Neuronal stem cell (in vitro differentiated cells): Measurements from ENCODE around the gene UBL7. TPM values are rescaled to one million over a fixed set of nuclear protein-coding genes. Genes with fewer than 3 reads are reported as not detected.

Experiments used
- DNase-seq: peaks from one replicate; pipeline ENCODE4 v3.0.0-alpha.2; 2013; ENCODE audit warnings: low spot score
- H2AFZ ChIP-seq: one replicate; pipeline ENCODE4 v1.6.1; 2013; ENCODE audit warnings: mild to moderate bottlenecking, low read length, inconsistent platforms
- H2AK5ac ChIP-seq: 2 replicates; pipeline ENCODE4 v1.6.1; 2013; ENCODE audit warnings: low read depth, mild to moderate bottlenecking, inconsistent platforms, low read length, moderate library complexity, mixed read lengths
- H2BK120ac ChIP-seq: 2 replicates; pipeline ENCODE4 v1.6.1; 2013; ENCODE audit warnings: low read depth, mild to moderate bottlenecking, inconsistent platforms, low read length, moderate library complexity, mixed read lengths
- H2BK12ac ChIP-seq: one replicate; pipeline ENCODE4 v1.6.1; 2013; ENCODE audit warnings: low read length, inconsistent platforms
- H2BK15ac ChIP-seq: 2 replicates; pipeline ENCODE4 v1.6.1; 2013; ENCODE audit warnings: mild to moderate bottlenecking, low read length, inconsistent platforms, mixed read lengths
- H2BK5ac ChIP-seq: one replicate; pipeline ENCODE4 v1.6.1; 2013; ENCODE audit warnings: inconsistent platforms, mild to moderate bottlenecking, low read length, moderate library complexity
- H3K14ac ChIP-seq: one replicate; pipeline ENCODE4 v1.6.1; 2013; ENCODE audit warnings: low read length, inconsistent platforms
- H3K18ac ChIP-seq: 2 replicates; pipeline ENCODE4 v1.6.1; 2013; ENCODE audit warnings: low read length, inconsistent platforms
- H3K23ac ChIP-seq: 2 replicates; pipeline ENCODE4 v1.6.1; 2013; ENCODE audit warnings: low read depth, mild to moderate bottlenecking, mixed read lengths, low read length, inconsistent platforms; ENCODE audit not compliant: poor library complexity
- H3K27ac ChIP-seq: replicated peaks from 3 replicates; pipeline ENCODE4 v1.5.1; 2013; ENCODE audit warnings: low read length, inconsistent platforms
- H3K27me3 ChIP-seq, 3 experiments: 2 replicates each; pipeline ENCODE4 v1.6.1; 2013; ENCODE audit warnings: low read length in 3 of 3, mild to moderate bottlenecking in 2 of 3, inconsistent platforms in 1 of 3, low read depth in 1 of 3, mixed read lengths in 1 of 3, moderate library complexity in 1 of 3; ENCODE audit not compliant: control insufficient read depth in 3 of 3, insufficient read depth in 3 of 3
- H3K36me3 ChIP-seq, 2 donors: replicated peaks in 1 of 2; 2 replicates each; pipeline ENCODE4 v1.6.1; 2013; ENCODE audit warnings: low read length in 2 of 2; ENCODE audit not compliant: control insufficient read depth in 2 of 2, insufficient read depth in 2 of 2
- H3K4ac ChIP-seq: 2 replicates; pipeline ENCODE4 v1.6.1; 2013; ENCODE audit warnings: inconsistent platforms, mild to moderate bottlenecking, low read length, moderate library complexity
- H3K4me1 ChIP-seq, 2 donors: 1 replicate in 1 of 2; 2 replicates in 1 of 2; pipeline ENCODE4 v1.6.1; 2013; ENCODE audit warnings: low read length in 2 of 2, low read depth in 1 of 2; ENCODE audit not compliant: control insufficient read depth in 2 of 2, insufficient read depth in 1 of 2
- H3K4me2 ChIP-seq: one replicate; pipeline ENCODE4 v1.6.1; 2013; ENCODE audit warnings: mild to moderate bottlenecking, low read length, inconsistent platforms; ENCODE audit not compliant: insufficient read depth, poor library complexity, severe bottlenecking
- H3K4me3 ChIP-seq, 2 donors: 2 replicates each; pipeline ENCODE4 v1.5.1; 2013; ENCODE audit warnings: low read length in 2 of 2, mild to moderate bottlenecking in 2 of 2, inconsistent platforms in 1 of 2, moderate library complexity in 1 of 2
- H3K79me1 ChIP-seq: one replicate; pipeline ENCODE4 v1.6.1; 2013; ENCODE audit warnings: low read depth, mild to moderate bottlenecking, inconsistent platforms, low read length, moderate library complexity
- H3K9ac ChIP-seq: one replicate; pipeline ENCODE4 v1.6.1; 2013; ENCODE audit warnings: mild to moderate bottlenecking, low read depth, low read length, inconsistent platforms; ENCODE audit not compliant: poor library complexity
- H3K9me3 ChIP-seq, 2 donors: replicated peaks in 1 of 2; 2 replicates each; pipeline versions ENCODE3 to v1.6.1; 2013; ENCODE audit warnings: low read length in 2 of 2, mild to moderate bottlenecking in 2 of 2, inconsistent platforms in 1 of 2, low read depth in 1 of 2, mixed read lengths in 1 of 2, moderate library complexity in 1 of 2; ENCODE audit not compliant: control insufficient read depth in 2 of 2, insufficient read depth in 1 of 2
- H4K8ac ChIP-seq: one replicate; pipeline ENCODE4 v1.6.1; 2013; ENCODE audit warnings: low read depth, mild to moderate bottlenecking, inconsistent platforms, low read length, moderate library complexity
- H4K91ac ChIP-seq: one replicate; pipeline ENCODE4 v1.6.1; 2013; ENCODE audit warnings: low read length, low read depth, mild to moderate bottlenecking, inconsistent platforms; ENCODE audit not compliant: poor library complexity
- WGBS, 2 donors: extraction: QIAGEN DNeasy Blood & Tissue Kit; methylation state at CpG; one replicate each; pipeline ENCODE4 v1.1.7; 2013; ENCODE audit warnings: missing lambda C conversion rate in 2 of 2, mixed read lengths in 1 of 2; ENCODE audit not compliant: insufficient read length in 2 of 2, insufficient replicate concordance in 1 of 2; ENCODE audit errors: extremely low coverage in 2 of 2; 5-methylcytosine and 5-hydroxymethylcytosine counted together
- polyA plus RNA-seq, 2 experiments: library from polyadenylated mRNA; stranded (reverse); fragments of 200-250 nt; gene quantifications; one replicate each; pipeline ENCODE4 v1.2.3, GENCODE V29; 2013

Gene UBL7
- 45.9 TPM for polyA plus RNA-seq (2013, experiment 1 of 2)
- polyA plus RNA-seq (2013, experiment 2 of 2), result 44.1 TPM

- H3K18ac ChIP-seq, result peak within 1 kb of the TSS; percentile 76
- H3K4me1 ChIP-seq, result peaks cover 2 to 3% of the 10 kb centered on the region in 2 donors
- peak within 1 kb of the TSS; percentile 75 for H3K9ac ChIP-seq
- H2BK15ac ChIP-seq, result no peak within 1 kb of the TSS
- H2BK120ac ChIP-seq, result no peak within 1 kb of the TSS
- H2BK5ac ChIP-seq, result peak within 1 kb of the TSS; percentile 79
- peak within 1 kb of the TSS; percentile 49 for H3K14ac ChIP-seq
- H3K4me2 ChIP-seq, result peak within 1 kb of the TSS; percentile 61
- H3K36me3 ChIP-seq, result peaks cover 4 to 36% of the 10 kb centered on the region in 2 donors
- no peaks in the 10 kb centered on the region for H3K27me3 ChIP-seq
- peak within 1 kb of the TSS; percentile 88 to 99 for H3K4me3 ChIP-seq
- no peak within 1 kb of the TSS for H4K8ac ChIP-seq
- H2AK5ac ChIP-seq, result no peak within 1 kb of the TSS
- no CpG with 5 or more reads among the region's 54 CpGs for WGBS, 2 donors
- H2AFZ ChIP-seq, result peak within 1 kb of the TSS; percentile 92
- H3K27ac ChIP-seq, result peak within 1 kb of the TSS; percentile 76
- no peak within 1 kb of the TSS for H2BK12ac ChIP-seq
- peak; percentile 96 for DNase-seq
- H4K91ac ChIP-seq, result no peak within 1 kb of the TSS
- H3K79me1 ChIP-seq, result no peaks in the 10 kb centered on the region
- no peak within 1 kb of the TSS for H3K4ac ChIP-seq
- H3K9me3 ChIP-seq, result peaks cover 0 to 14% of the 10 kb centered on the region in 2 donors
- peak within 1 kb of the TSS; percentile 23 for H3K23ac ChIP-seq
Measured at GRCh38 chr15:74460871-74461846, at the start of gene UBL7. Gene UBL7 (minus strand): TSS chr15:74461160. CDS start chr15:74458867, 2,293 bp downstream.

- no peaks in the 10 kb centered on the region for H3K9me3 ChIP-seq
- H4K8ac ChIP-seq, result no peak overlapping the region
- no peak overlapping the region for H3K4ac ChIP-seq
- H2AFZ ChIP-seq, result no peak overlapping the region
- DNase-seq, result no peak
- no peak overlapping the region for H4K91ac ChIP-seq
- H2BK5ac ChIP-seq, result no peak overlapping the region
- H3K4me3 ChIP-seq, result no peak overlapping the region
- H3K27me3 ChIP-seq, result no peaks in the 10 kb centered on the region
- H3K14ac ChIP-seq, result no peak overlapping the region
- no peak overlapping the region for H3K27ac ChIP-seq
- no peak overlapping the region for H3K4me2 ChIP-seq
- no peaks in the 10 kb centered on the region for H3K4me1 ChIP-seq
- no peak overlapping the region for H2BK120ac ChIP-seq
- peaks cover 6 to 11% of the 10 kb centered on the region in 2 donors for H3K36me3 ChIP-seq
- no peak overlapping the region for H2BK12ac ChIP-seq
- no peak overlapping the region for H3K9ac ChIP-seq
- no peak overlapping the region for H3K23ac ChIP-seq
- no peak overlapping the region for H2AK5ac ChIP-seq
- WGBS, 2 donors, result no CpG with 5 or more reads among the region's 4 CpGs
- H3K79me1 ChIP-seq, result no peaks in the 10 kb centered on the region
- H3K18ac ChIP-seq, result no peak overlapping the region
- H2BK15ac ChIP-seq, result no peak overlapping the region
Measured at GRCh38 chr15:74506515-74506840, 45.5 kb upstream of the UBL7 start.

GRCh38 chr15:74505837-74506514 is 45.0 kb upstream of the UBL7 start:
- no peak overlapping the region for H4K8ac ChIP-seq
- no peak overlapping the region for H2BK15ac ChIP-seq
- H3K4me3 ChIP-seq, result peak overlapping the region in 1 of 2 donors; percentile 1
- H2AK5ac ChIP-seq, result no peak overlapping the region
- H3K4me1 ChIP-seq, result no peaks in the 10 kb centered on the region
- H2BK120ac ChIP-seq, result no peak overlapping the region
- no peak overlapping the region for H3K9ac ChIP-seq
- H4K91ac ChIP-seq, result no peak overlapping the region
- peaks cover 6 to 11% of the 10 kb centered on the region in 2 donors for H3K36me3 ChIP-seq
- WGBS, 2 donors, result no CpG with 5 or more reads among the region's 6 CpGs
- H2BK5ac ChIP-seq, result no peak overlapping the region
- H3K4me2 ChIP-seq, result no peak overlapping the region
- no peak for DNase-seq
- H3K14ac ChIP-seq, result peak overlapping the region; percentile 84
- no peak overlapping the region for H3K4ac ChIP-seq
- H2AFZ ChIP-seq, result no peak overlapping the region
- peak overlapping the region; percentile 58 for H3K23ac ChIP-seq
- H3K18ac ChIP-seq, result peak overlapping the region; percentile 18
- no peak overlapping the region for H3K27ac ChIP-seq
- no peaks in the 10 kb centered on the region for H3K79me1 ChIP-seq
- H3K9me3 ChIP-seq, result no peaks in the 10 kb centered on the region
- H2BK12ac ChIP-seq, result no peak overlapping the region
- no peaks in the 10 kb centered on the region for H3K27me3 ChIP-seq

GRCh38 chr15:74504836-74505235 is 43.9 kb upstream of the UBL7 start:
- H2AFZ ChIP-seq, result no peak overlapping the region
- no peak overlapping the region for H3K4ac ChIP-seq
- H4K8ac ChIP-seq, result no peak overlapping the region
- H3K9ac ChIP-seq, result no peak overlapping the region
- H3K79me1 ChIP-seq, result no peaks in the 10 kb centered on the region
- no peaks in the 10 kb centered on the region for H3K27me3 ChIP-seq
- no peak overlapping the region for H2BK5ac ChIP-seq
- WGBS, 2 donors, result no CpG with 5 or more reads among the region's 4 CpGs
- peaks cover 6 to 11% of the 10 kb centered on the region in 2 donors for H3K36me3 ChIP-seq
- no peak for DNase-seq
- H3K9me3 ChIP-seq, result no peaks in the 10 kb centered on the region
- H3K4me3 ChIP-seq, result no peak overlapping the region
- no peak overlapping the region for H3K18ac ChIP-seq
- no peak overlapping the region for H3K14ac ChIP-seq
- no peak overlapping the region for H2BK15ac ChIP-seq
- H2BK120ac ChIP-seq, result no peak overlapping the region
- no peak overlapping the region for H4K91ac ChIP-seq
- H2BK12ac ChIP-seq, result no peak overlapping the region
- H2AK5ac ChIP-seq, result no peak overlapping the region
- H3K27ac ChIP-seq, result no peak overlapping the region
- no peaks in the 10 kb centered on the region for H3K4me1 ChIP-seq
- no peak overlapping the region for H3K23ac ChIP-seq
- H3K4me2 ChIP-seq, result no peak overlapping the region
